Measurements from ENCODE around the gene IFI16.
A peak's percentile ranks its signal among the peaks of the same experiment; 100 is the strongest.

Gene IFI16

GRCh38 chr1:159058751-159059150 is 49.0 kb downstream of the IFI16 start:
- no peak for DNase-seq (ENCODE audit: low read depth in 2 of 2)

GRCh38 chr1:159065106-159065505 is 55.4 kb downstream of the IFI16 start:
- no peak for DNase-seq (ENCODE audit: low read depth in 2 of 2)

GRCh38 chr1:159066108-159066507 is 56.4 kb downstream of the IFI16 start:
- no peak for DNase-seq (ENCODE audit: low read depth in 2 of 2)

GRCh38 chr1:159067699-159068621 is 58.3 kb downstream of the IFI16 start:
- no peak for DNase-seq (ENCODE audit: low read depth in 2 of 2)

- DNase-seq (ENCODE audit: low read depth in 2 of 2) = no peak
Observed at GRCh38 chr1:159068886-159069285, 59.2 kb downstream of the IFI16 start.

GRCh38 chr1:159071970-159072582 is 62.4 kb downstream of the IFI16 start:
- no peak for DNase-seq (ENCODE audit: low read depth in 2 of 2)

GRCh38 chr1:159076438-159077119 is 66.9 kb downstream of the IFI16 start, which contains the start of gene AIM2:
TSS of gene AIM2 (minus strand) at chr1:159076766. CDS start at chr1:159073499, 3,267 bp downstream.
- DNase-seq (ENCODE audit: low read depth in 2 of 2) = peak; percentile 30 to 39

GRCh38 chr1:159077120-159077961 is 67.6 kb downstream of the IFI16 start:
- DNase-seq (ENCODE audit: low read depth in 2 of 2) = peak; percentile 77 to 88

- DNase-seq (ENCODE audit: low read depth in 2 of 2) = no peak
Observed at GRCh38 chr1:159079525-159079924, 69.8 kb downstream of the IFI16 start.

GRCh38 chr1:159081626-159082025 is 71.9 kb downstream of the IFI16 start:
- no peak for DNase-seq (ENCODE audit: low read depth in 2 of 2)

GRCh38 chr1:159083013-159083412 is 73.3 kb downstream of the IFI16 start:
- no peak for DNase-seq (ENCODE audit: low read depth in 2 of 2)

- no peak for DNase-seq (ENCODE audit: low read depth in 2 of 2)
Observed at GRCh38 chr1:159084152-159084551, 74.4 kb downstream of the IFI16 start.

GRCh38 chr1:159084867-159085266 is 75.2 kb downstream of the IFI16 start:
- no peak for DNase-seq (ENCODE audit: low read depth in 2 of 2)

GRCh38 chr1:159088050-159088449 is 78.3 kb downstream of the IFI16 start:
- no peak for DNase-seq (ENCODE audit: low read depth in 2 of 2)

- no peak for DNase-seq (ENCODE audit: low read depth in 2 of 2)
Observed at GRCh38 chr1:159088546-159089183, 79.0 kb downstream of the IFI16 start.

- DNase-seq (ENCODE audit: low read depth in 2 of 2) = no peak
Observed at GRCh38 chr1:159089184-159089791, 79.6 kb downstream of the IFI16 start.

- DNase-seq (ENCODE audit: low read depth in 2 of 2) = no peak
Observed at GRCh38 chr1:159090286-159091179, 80.8 kb downstream of the IFI16 start.

GRCh38 chr1:159091180-159091560 is 81.5 kb downstream of the IFI16 start:
- no peak for DNase-seq (ENCODE audit: low read depth in 2 of 2)

- DNase-seq (ENCODE audit: low read depth in 2 of 2) = no peak
Observed at GRCh38 chr1:159091607-159092031, 81.9 kb downstream of the IFI16 start.

Data from activated CD8-positive, alpha-beta memory T cell treated with anti-CD3 and anti-CD28 coated beads for 4 hours (primary cell).